Aorta (tissue), 5 donors: Measurements from ENCODE around the gene TMPRSS5. TPM values are rescaled to one million over a fixed set of nuclear protein-coding genes. Genes with fewer than 3 reads are reported as not detected.

ENCODE experiments used
- ATAC-seq: fragments of 200-7000 bp; cut with Tn5 transposase; one replicate; pipeline ENCODE4 v1.9.1; 2022; ENCODE audit warnings: moderate library complexity; ENCODE audit not compliant: low FRiP score
- DNase-seq, 2 donors: peaks; one replicate each; pipeline ENCODE4 v3.0.0-alpha.2; 2020
- H3K27ac ChIP-seq, 2 donors: one replicate each; pipeline ENCODE4 v1.5.1; 2013; ENCODE audit warnings: low read length in 2 of 2, mild to moderate bottlenecking in 2 of 2, moderate library complexity in 2 of 2, control low read depth in 1 of 2, inconsistent platforms in 1 of 2, low read depth in 1 of 2
- H3K27me3 ChIP-seq, 2 donors: one replicate each; pipeline ENCODE4 v1.6.1; 2013; ENCODE audit warnings: control low read depth in 1 of 2, low read length in 1 of 2, mild to moderate bottlenecking in 1 of 2, moderate library complexity in 1 of 2; ENCODE audit not compliant: insufficient read depth in 2 of 2, control insufficient read depth in 1 of 2
- H3K36me3 ChIP-seq, 2 donors: one replicate each; pipeline ENCODE4 v1.6.1; 2013; ENCODE audit warnings: control low read depth in 1 of 2, low read length in 1 of 2, mild to moderate bottlenecking in 1 of 2; ENCODE audit not compliant: insufficient read depth in 2 of 2, control insufficient read depth in 1 of 2
- H3K4me1 ChIP-seq, 2 donors: one replicate each; pipeline ENCODE4 v1.6.1; 2013; ENCODE audit warnings: low read length in 2 of 2, control low read depth in 1 of 2, mild to moderate bottlenecking in 1 of 2, moderate library complexity in 1 of 2; ENCODE audit not compliant: insufficient read depth in 2 of 2, control insufficient read depth in 1 of 2
- H3K4me3 ChIP-seq, 2 donors: one replicate each; pipeline ENCODE4 v1.5.1; 2013; ENCODE audit warnings: low read length in 2 of 2, control low read depth in 1 of 2, mild to moderate bottlenecking in 1 of 2
- H3K9me3 ChIP-seq: one replicate; pipeline ENCODE4 v1.6.1; 2013; ENCODE audit warnings: mild to moderate bottlenecking, low read length; ENCODE audit not compliant: control insufficient read depth
- WGBS, 2 donors: extraction: QIAGEN DNeasy Blood & Tissue Kit; methylation state at CpG; one replicate each; pipeline ENCODE4 v1.1.7; 2013; 5-methylcytosine and 5-hydroxymethylcytosine counted together
- intact Hi-C, 2 donors: fragments of 100-400 bp; cut with DNase I; formaldehyde crosslinking; loops; one replicate each; pipeline versions ENCODE4 v1.14.2 to v1.15.0; 2022
- long read RNA-seq, 2 donors: library from polyadenylated mRNA; unstranded; transcript quantifications; one replicate each; pipeline ENCODE4 v2.0.0, GENCODE V29; 2020 to 2021
- polyA plus RNA-seq, 2 donors: library from polyadenylated mRNA; stranded (reverse); fragments of 200-250 nt; gene quantifications; one replicate each; pipeline ENCODE4 v1.2.3, GENCODE V29; 2013
- total RNA-seq, 2 donors: library from RNA; stranded (reverse); fragmentation: NEBNext Ultra II Directional; extraction: Animal tissue kit (Norgen Biotek cat#: 25700); gene quantifications; one replicate each; pipeline ENCODE4 v1.2.1, GENCODE V29; 2021
- donor health status: healthy with polysubstance abuse.
- donor health status: Bipolar disorder and iron deficiency.
- donor health status: DM: no; HTN: no; CAD: no.
- donor health status: DM: no; HTN: no; CAD: no.
- donor health status: DM: yes; HTN: yes; CAD: no.

TMPRSS5 gene
- 1 to 10 TPM; 1.8 to 2.2 TPM for total RNA-seq
- 1 to 10 TPM in 1 of 2 donors, not detected in 1; 2.0 TPM for polyA plus RNA-seq
- long read RNA-seq, donor 1 = 0 reads
- long read RNA-seq, donor 2, partial matches to known transcripts = 0 of 1 reads
- long read RNA-seq, donor 2, other reads (novel, unspliced or antisense) = 1 of 1 reads

- no peaks in the 10 kb centered on the region for H3K27me3 ChIP-seq
- peaks cover 5% of the 10 kb centered on the region for H3K9me3 ChIP-seq
- intact Hi-C loops = no loop called here
- H3K4me1 ChIP-seq = no peaks in the 10 kb centered on the region
- no peak for ATAC-seq
- WGBS, 2 donors = 87 to 89% methylated on average over 7 of the region's 7 CpGs
- no peak for DNase-seq
- no peak within 1 kb of the TSS for H3K27ac ChIP-seq
- H3K36me3 ChIP-seq = peaks cover 2 to 6% of the 10 kb centered on the region in 2 donors
- H3K4me3 ChIP-seq = no peak within 1 kb of the TSS
Observed at GRCh38 chr11:113705871-113706655, at the start of gene TMPRSS5. Gene TMPRSS5 (minus strand): TSS chr11:113706308. CDS start chr11:113706224, 84 bp downstream.

- WGBS, 2 donors = 95 to 99% methylated on average over 3 of the region's 3 CpGs
- H3K36me3 ChIP-seq = peaks cover 3 to 4% of the 10 kb centered on the region in 2 donors
- intact Hi-C loops = no loop called here
Observed at GRCh38 chr11:113752932-113753331, 46.8 kb upstream of the TMPRSS5 start.

GRCh38 chr11:113736323-113736722 is 30.2 kb upstream of the TMPRSS5 start:
- Histone ChIP-seq H3K27ac (no peak overlapping the region), H3K4me1 (no peaks in the 10 kb centered on the region), H3K9me3 (no peaks in the 10 kb centered on the region), H3K27me3 (no peaks in the 10 kb centered on the region), H3K36me3 (peaks cover 3 to 9% of the 10 kb centered on the region in 2 donors), H3K4me3 (no peak overlapping the region)
- ATAC-seq = no peak
- no peak for DNase-seq
- WGBS, 2 donors = 97% methylated on average over 1 of the region's 1 CpG
- intact Hi-C loops = no loop called here

More at GRCh38 chr11:113752932-113753331, 46.8 kb upstream of the TMPRSS5 start:
- Histone ChIP-seq H3K27me3 (no peaks in the 10 kb centered on the region), H3K9me3 (no peaks in the 10 kb centered on the region), H3K4me3 (no peak overlapping the region), H3K4me1 (no peaks in the 10 kb centered on the region), H3K27ac (no peak overlapping the region)
- DNase-seq = no peak
- no peak for ATAC-seq

GRCh38 chr11:113732092-113732491 is 26.0 kb upstream of the TMPRSS5 start:
- ATAC-seq = no peak
- 88 to 94% methylated on average over 4 to 5 of the region's 5 CpGs for WGBS, 2 donors
- Histone ChIP-seq H3K4me3 (no peak overlapping the region), H3K4me1 (peaks cover 0 to 2% of the 10 kb centered on the region in 2 donors), H3K27me3 (no peaks in the 10 kb centered on the region), H3K9me3 (no peaks in the 10 kb centered on the region), H3K27ac (no peak overlapping the region), H3K36me3 (peaks cover 3 to 6% of the 10 kb centered on the region in 2 donors)
- intact Hi-C loops = loop anchor here in 1 of 2 donors (5.0 kb wide), 1 partner anchor 205 kb away; no protein-coding TSS in a partner anchor
- DNase-seq = no peak

- intact Hi-C loops = loop anchor here (1.0 to 5.0 kb wide), 3 partner anchors 204 to 426 kb away; no protein-coding TSS in a partner anchor
- Histone ChIP-seq H3K4me3 (no peak overlapping the region), H3K4me1 (peaks cover 0 to 2% of the 10 kb centered on the region in 2 donors), H3K27ac (no peak overlapping the region), H3K27me3 (no peaks in the 10 kb centered on the region), H3K36me3 (peaks cover 2 to 6% of the 10 kb centered on the region in 2 donors), H3K9me3 (no peaks in the 10 kb centered on the region)
- DNase-seq (no peak), ATAC-seq (no peak)
- WGBS, 2 donors = 31 to 33% methylated on average over 4 of the region's 4 CpGs
Observed at GRCh38 chr11:113730887-113731726, 25.0 kb upstream of the TMPRSS5 start.

GRCh38 chr11:113729456-113729855 is 23.3 kb upstream of the TMPRSS5 start:
- no peak for DNase-seq
- peaks cover 0 to 2% of the 10 kb centered on the region in 2 donors for H3K36me3 ChIP-seq
- no peaks in the 10 kb centered on the region for H3K27me3 ChIP-seq
- intact Hi-C loops = no loop called here
- H3K9me3 ChIP-seq = no peaks in the 10 kb centered on the region
- no peak overlapping the region for H3K4me3 ChIP-seq
- WGBS, 2 donors = 59 to 71% methylated on average over 5 of the region's 5 CpGs
- no peak for ATAC-seq
- H3K27ac ChIP-seq = no peak overlapping the region
- H3K4me1 ChIP-seq = peaks cover 0 to 2% of the 10 kb centered on the region in 2 donors

- no peak overlapping the region for H3K27ac ChIP-seq
- DNase-seq (peak in 1 of 2 donors; percentile 56), ATAC-seq (no peak)
- intact Hi-C loops = no loop called here
- no peaks in the 10 kb centered on the region for H3K27me3 ChIP-seq
- peaks cover 0 to 2% of the 10 kb centered on the region in 2 donors for H3K4me1 ChIP-seq
- H3K9me3 ChIP-seq = no peaks in the 10 kb centered on the region
- peaks cover 0 to 2% of the 10 kb centered on the region in 2 donors for H3K36me3 ChIP-seq
- H3K4me3 ChIP-seq = no peak overlapping the region
- 93% methylated on average over 3 of the region's 3 CpGs for WGBS, 2 donors
Observed at GRCh38 chr11:113728814-113729213, 22.7 kb upstream of the TMPRSS5 start.

GRCh38 chr11:113725913-113726312 is 19.8 kb upstream of the TMPRSS5 start:
- H3K9me3 ChIP-seq = no peaks in the 10 kb centered on the region
- H3K4me1 ChIP-seq = peaks cover 0 to 4% of the 10 kb centered on the region in 2 donors
- no peak for ATAC-seq
- no peak for DNase-seq
- H3K27me3 ChIP-seq = no peaks in the 10 kb centered on the region
- no peak overlapping the region for H3K27ac ChIP-seq
- intact Hi-C loops = no loop called here
- WGBS, 2 donors = 96% methylated on average over 3 of the region's 3 CpGs
- H3K36me3 ChIP-seq = peaks cover 0 to 3% of the 10 kb centered on the region in 2 donors
- H3K4me3 ChIP-seq = no peak overlapping the region
